Measurements from ENCODE around the gene MAD1L1. TPM values are rescaled to one million over a fixed set of nuclear protein-coding genes. Genes with fewer than 3 reads are reported as not detected.

The MAD1L1 gene
- total RNA-seq, 4 donors from 2014 or later, result 60.3 to 149 (median 73.7) TPM

DNA sequence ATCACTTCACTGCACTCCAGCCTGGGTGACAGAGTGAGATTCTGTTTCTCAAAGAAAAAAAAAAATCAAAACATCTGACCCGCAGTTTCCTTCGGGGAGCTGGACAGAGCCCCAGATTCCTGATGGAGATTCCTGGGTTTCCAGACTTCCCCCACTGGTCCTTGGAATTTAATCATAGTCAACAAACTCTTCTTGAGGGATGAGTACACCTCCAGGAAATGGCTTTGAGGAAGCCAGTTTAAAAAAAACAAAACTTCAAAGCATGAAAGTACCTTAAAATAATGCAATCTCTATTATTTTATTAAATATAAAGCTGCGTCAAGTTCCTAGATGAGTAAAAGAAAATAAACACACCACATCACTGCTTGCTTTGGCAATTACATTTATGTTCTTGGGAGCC lies 1.2 kb upstream of the MAD1L1 start:
- Histone ChIP-seq H3K27ac (peak overlapping the region in 1 of 4 donors; percentile 6), H3K27me3 (no peaks in the 10 kb centered on the region), H3K4me3 (no peak overlapping the region), H3K9me3 (no peaks in the 10 kb centered on the region), H3K36me3 (peaks cover 0 to 61% (median 12%) of the 10 kb centered on the region in 3 donors), H3K4me1 (peaks cover 0 to 37% (median 17%) of the 10 kb centered on the region in 4 donors)
- no peak for DNase-seq (ENCODE audit: low spot score in 2 of 2)
- 61 to 69% methylated on average over 3 of the region's 3 CpGs for WGBS, 2 donors
- TF ChIP-seq, protein P1, sequence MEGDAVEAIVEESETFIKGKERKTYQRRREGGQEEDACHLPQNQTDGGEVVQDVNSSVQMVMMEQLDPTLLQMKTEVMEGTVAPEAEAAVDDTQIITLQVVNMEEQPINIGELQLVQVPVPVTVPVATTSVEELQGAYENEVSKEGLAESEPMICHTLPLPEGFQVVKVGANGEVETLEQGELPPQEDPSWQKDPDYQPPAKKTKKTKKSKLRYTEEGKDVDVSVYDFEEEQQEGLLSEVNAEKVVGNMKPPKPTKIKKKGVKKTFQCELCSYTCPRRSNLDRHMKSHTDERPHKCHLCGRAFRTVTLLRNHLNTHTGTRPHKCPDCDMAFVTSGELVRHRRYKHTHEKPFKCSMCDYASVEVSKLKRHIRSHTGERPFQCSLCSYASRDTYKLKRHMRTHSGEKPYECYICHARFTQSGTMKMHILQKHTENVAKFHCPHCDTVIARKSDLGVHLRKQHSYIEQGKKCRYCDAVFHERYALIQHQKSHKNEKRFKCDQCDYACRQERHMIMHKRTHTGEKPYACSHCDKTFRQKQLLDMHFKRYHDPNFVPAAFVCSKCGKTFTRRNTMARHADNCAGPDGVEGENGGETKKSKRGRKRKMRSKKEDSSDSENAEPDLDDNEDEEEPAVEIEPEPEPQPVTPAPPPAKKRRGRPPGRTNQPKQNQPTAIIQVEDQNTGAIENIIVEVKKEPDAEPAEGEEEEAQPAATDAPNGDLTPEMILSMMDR (IDR thresholded peaks at IDR 0.05), result no peak
- TF ChIP-seq EP300 (IDR thresholded peaks at IDR 0.05) (no peak), POLR2A (IDR thresholded peaks at IDR 0.05) (no peak)

GRCh38 chr7:2231992-2232765 lies 566 bp downstream of the MAD1L1 start:
- Histone ChIP-seq H3K9me3 (no peaks in the 10 kb centered on the region), H3K27ac (peak overlapping the region; percentile 50 to 88 (median 78)), H3K27me3 (no peaks in the 10 kb centered on the region), H3K4me3 (peak overlapping the region; percentile 89 to 98 (median 92)), H3K36me3 (peaks cover 0 to 61% (median 5%) of the 10 kb centered on the region in 3 donors), H3K4me1 (peaks cover 0 to 37% (median 17%) of the 10 kb centered on the region in 4 donors)
- TF ChIP-seq, protein P1 (IDR thresholded peaks at IDR 0.05), result no peak
- TF ChIP-seq POLR2A (IDR thresholded peaks at IDR 0.05), result no peak
- no peak for TF ChIP-seq EP300 (IDR thresholded peaks at IDR 0.05)
- WGBS, 2 donors, result 2 to 3% methylated on average over 28 to 29 of the region's 46 CpGs
- DNase-seq (ENCODE audit: low spot score in 2 of 2), result no peak

DNA sequence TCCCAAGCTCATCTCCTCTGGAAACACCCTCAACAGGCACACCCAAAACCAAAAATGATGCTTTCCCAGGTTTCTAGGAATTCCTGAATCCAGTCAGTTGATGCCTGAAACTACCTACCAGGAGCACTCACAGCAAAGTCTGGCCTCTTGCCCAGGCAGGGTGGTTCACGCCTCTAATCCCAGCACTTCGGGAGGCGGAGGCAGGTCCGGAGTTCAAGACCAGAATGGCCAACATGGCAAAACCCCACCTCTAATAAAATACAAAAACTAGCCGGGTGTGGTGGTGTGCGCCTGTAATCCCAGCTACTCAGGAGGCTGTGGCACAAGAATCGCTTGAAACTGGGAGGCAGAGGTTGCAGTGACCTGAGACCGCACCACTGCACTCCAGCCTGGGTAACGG lies 1.9 kb downstream of the MAD1L1 start:
- Histone ChIP-seq H3K9me3 (no peaks in the 10 kb centered on the region), H3K27me3 (no peaks in the 10 kb centered on the region), H3K4me1 (peaks cover 0 to 37% (median 17%) of the 10 kb centered on the region in 4 donors), H3K4me3 (no peak overlapping the region), H3K27ac (no peak overlapping the region), H3K36me3 (peaks cover 0 to 61% (median 5%) of the 10 kb centered on the region in 3 donors)
- TF ChIP-seq, protein P1 (IDR thresholded peaks at IDR 0.05), result no peak
- TF ChIP-seq POLR2A (IDR thresholded peaks at IDR 0.05) (no peak), EP300 (IDR thresholded peaks at IDR 0.05) (no peak)
- WGBS, 2 donors, result 89 to 91% methylated on average over 9 of the region's 9 CpGs
- no peak for DNase-seq (ENCODE audit: low spot score in 2 of 2)

GRCh38 chr7:2230226-2230625 lies 2.5 kb downstream of the MAD1L1 start:
- H3K36me3 ChIP-seq, result peaks cover 0 to 61% (median 5%) of the 10 kb centered on the region in 3 donors
- H3K4me3 ChIP-seq, result no peak overlapping the region
- H3K27ac ChIP-seq, result no peak overlapping the region
- WGBS, 2 donors, result 85 to 90% methylated on average over 8 of the region's 8 CpGs
- DNase-seq (ENCODE audit: low spot score in 2 of 2), result no peak
- no peaks in the 10 kb centered on the region for H3K27me3 ChIP-seq
- TF ChIP-seq POLR2A (IDR thresholded peaks at IDR 0.05), result no peak
- no peak for TF ChIP-seq EP300 (IDR thresholded peaks at IDR 0.05)
- TF ChIP-seq, protein P1 (IDR thresholded peaks at IDR 0.05), result no peak
- H3K9me3 ChIP-seq, result no peaks in the 10 kb centered on the region
- H3K4me1 ChIP-seq, result peaks cover 0 to 37% (median 17%) of the 10 kb centered on the region in 4 donors

- Histone ChIP-seq H3K27me3 (no peaks in the 10 kb centered on the region), H3K4me1 (peaks cover 0 to 44% (median 17%) of the 10 kb centered on the region in 4 donors), H3K36me3 (peaks cover 0 to 61% (median 0%) of the 10 kb centered on the region in 3 donors), H3K27ac (no peak overlapping the region), H3K9me3 (no peaks in the 10 kb centered on the region), H3K4me3 (no peak overlapping the region)
- TF ChIP-seq EP300 (IDR thresholded peaks at IDR 0.05), result no peak
- TF ChIP-seq, protein P1 (IDR thresholded peaks at IDR 0.05), result no peak
- no peak for TF ChIP-seq POLR2A (IDR thresholded peaks at IDR 0.05)
- no peak for DNase-seq (ENCODE audit: low spot score in 2 of 2)
- 82 to 89% methylated on average over 3 to 7 of the region's 7 CpGs for WGBS, 2 donors
These were observed 3.3 kb downstream of the MAD1L1 start for GRCh38 chr7:2229467-2229866.
